Astrocyte of the spinal cord (primary cell): ENCODE data around the gene TSPYL4.

Experiments
- DNase-seq: peaks from one replicate; pipeline ENCODE4 v3.0.0; 2011; ENCODE audit warnings: low read depth, low spot score
- H3K4me3 ChIP-seq: 2 replicates; pipeline ENCODE4 v1.5.1; 2011; ENCODE audit warnings: low read depth, mild to moderate bottlenecking, low read length, moderate library complexity
- CTCF ChIP-seq: IDR thresholded peaks from 2 replicates; pipeline ENCODE4 v1.5.1; 2012; ENCODE audit warnings: low read depth, mild to moderate bottlenecking, low read length, inconsistent platforms
- in situ Hi-C: cut with HindIII; loops from 2 replicates; pipeline ENCODE4 v1.10.0; 2017; ENCODE audit warnings: low sequenced_read_pairs

TSPYL4 gene

GRCh38 chr6:116253505-116254296 lies at the start of gene TSPYL4:
TSS of gene TSPYL4 (minus strand) at chr6:116254075. CDS start at chr6:116254008, 67 bp downstream.
- no peak for TF ChIP-seq CTCF
- H3K4me3 ChIP-seq = peak within 1 kb of the TSS; percentile 96
- in situ Hi-C loops = no loop called here
- peak; percentile 97 for DNase-seq

DNA sequence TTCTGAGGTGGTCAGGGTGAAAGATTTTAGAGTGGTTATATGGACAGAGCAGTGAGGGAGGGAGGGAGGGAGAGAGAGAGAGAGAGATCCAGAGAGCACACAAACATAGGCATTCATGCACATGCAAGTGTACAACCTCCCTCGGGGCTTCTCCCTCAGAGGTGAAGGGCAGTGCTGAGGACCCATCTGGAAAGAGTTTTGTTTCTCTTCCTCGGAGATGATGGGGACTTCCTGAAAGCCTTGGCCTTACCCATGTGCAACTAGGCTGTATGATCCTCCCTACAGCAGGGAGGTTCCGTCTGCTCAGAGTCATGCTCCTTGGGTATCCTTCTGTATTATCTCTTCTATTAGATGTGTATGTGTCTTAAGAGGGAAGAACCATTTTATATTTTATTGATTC lies 47.2 kb upstream of the TSPYL4 start:
- H3K4me3 ChIP-seq = no peak overlapping the region
- in situ Hi-C loops = no loop called here
- TF ChIP-seq CTCF = no peak
- DNase-seq = no peak

DNA sequence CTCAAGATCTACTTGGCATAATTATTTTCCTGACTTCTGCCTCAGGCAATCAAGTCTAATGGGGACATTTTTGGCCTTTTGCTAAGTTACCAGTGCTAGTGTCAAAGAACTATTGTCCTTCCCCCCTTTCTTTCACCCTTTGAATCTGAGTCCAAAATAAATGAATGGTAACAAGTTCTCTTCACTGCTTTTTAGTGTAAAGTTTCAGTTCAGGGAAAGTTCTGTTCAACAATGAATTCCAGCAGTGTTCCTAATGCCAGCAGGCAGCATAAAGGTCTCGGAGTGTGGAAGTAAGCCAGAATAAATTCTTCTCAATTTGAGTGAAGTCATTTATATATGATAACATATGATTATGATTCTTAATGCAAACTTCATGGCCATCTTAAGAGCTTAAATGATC lies 46.7 kb upstream of the TSPYL4 start:
- no peak overlapping the region for H3K4me3 ChIP-seq
- in situ Hi-C loops = no loop called here
- DNase-seq = no peak
- TF ChIP-seq CTCF = no peak

- in situ Hi-C loops = no loop called here
- no peak for DNase-seq
- TF ChIP-seq CTCF = no peak
- no peak overlapping the region for H3K4me3 ChIP-seq
Measured at GRCh38 chr6:116298973-116299372, 45.1 kb upstream of the TSPYL4 start.

- DNase-seq = no peak
- TF ChIP-seq CTCF = no peak
- in situ Hi-C loops = no loop called here
- no peak overlapping the region for H3K4me3 ChIP-seq
Measured at GRCh38 chr6:116298273-116298672, 44.4 kb upstream of the TSPYL4 start.

DNA sequence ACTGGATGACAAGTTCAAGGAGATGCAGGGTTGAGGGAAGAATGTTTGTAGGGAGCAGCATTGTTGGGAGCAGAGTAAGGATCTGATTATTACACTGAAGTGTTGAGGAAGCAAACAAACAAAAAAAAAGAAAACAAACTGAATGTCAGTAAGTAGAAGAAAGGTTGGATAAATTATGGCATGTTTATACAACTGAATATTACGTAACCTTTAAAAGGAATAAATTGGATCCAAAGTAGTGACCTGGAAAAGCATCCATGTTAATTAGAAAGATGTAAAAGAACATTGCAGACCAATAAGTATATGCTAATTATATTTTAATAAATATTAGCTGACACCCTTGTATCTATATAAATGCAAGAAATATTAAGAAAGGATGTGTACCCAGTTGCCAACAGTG lies 38.7 kb upstream of the TSPYL4 start:
- in situ Hi-C loops = no loop called here
- no peak for TF ChIP-seq CTCF

More for the DNA sequence above, 38.7 kb upstream of the TSPYL4 start:
- H3K4me3 ChIP-seq = no peak overlapping the region
- no peak for DNase-seq
